Activated CD8-positive, alpha-beta memory T cell treated with anti-CD3 and anti-CD28 coated beads for 4 hours (primary cell): ENCODE results near the gene CCDC150.
"Not testable (repeated sequence)": the region's sequence is repeated elsewhere in the genome, so short reads cannot be mapped to it uniquely, and the experiment has no call there.

Experiments
- DNase-seq, 2 donors: peaks; one replicate each; pipeline ENCODE4 v3.0.0-alpha.2; 2020; ENCODE audit warnings: low read depth in 2 of 2

The CCDC150 gene

DNA sequence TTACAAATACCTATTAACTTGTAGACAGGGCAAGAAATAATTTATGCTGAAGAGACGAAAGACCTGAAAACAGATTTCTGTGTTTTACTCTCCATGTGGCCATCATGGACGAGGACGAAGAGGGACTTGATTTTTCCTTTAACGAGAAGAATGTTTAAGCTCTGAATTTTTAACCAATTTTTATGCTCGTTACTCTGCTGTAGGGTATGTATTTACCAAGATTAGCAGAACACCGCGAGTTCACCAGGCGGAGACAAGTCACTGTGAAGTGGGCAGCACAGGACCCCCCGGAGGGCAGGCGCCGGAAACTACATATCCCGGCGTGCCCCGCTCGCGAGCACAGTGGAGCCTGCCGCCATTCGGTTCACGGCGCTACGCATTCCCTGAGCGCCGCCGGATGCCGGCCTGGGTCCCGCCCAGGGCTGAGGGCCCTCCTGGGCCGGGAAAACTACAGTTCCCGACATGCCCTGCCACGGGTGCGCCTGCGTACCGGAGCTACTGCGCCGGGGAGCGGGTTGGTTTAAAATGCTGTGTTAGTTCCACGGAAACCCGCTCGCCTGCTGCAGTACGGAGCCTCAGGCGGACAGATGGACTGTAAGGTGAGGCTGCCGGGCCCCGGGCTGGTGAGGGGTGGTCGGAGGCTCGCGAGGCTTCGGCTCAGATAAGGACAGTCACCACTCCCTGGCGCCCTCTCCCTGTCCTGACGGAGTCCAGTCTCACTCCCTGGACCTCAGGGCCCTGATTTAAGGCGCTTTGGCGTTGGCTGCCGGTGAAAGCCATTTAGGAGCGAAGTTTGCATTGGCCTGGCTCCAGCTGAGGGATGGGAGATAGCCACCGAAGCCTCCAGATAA, at the start of gene CCDC150:
Gene CCDC150, plus strand, starts transcription at position 536 of the 851 bp plus-strand sequence. Its CDS starts 52 bp downstream, at position 588.
- peak; percentile 85 to 86 for DNase-seq

DNA sequence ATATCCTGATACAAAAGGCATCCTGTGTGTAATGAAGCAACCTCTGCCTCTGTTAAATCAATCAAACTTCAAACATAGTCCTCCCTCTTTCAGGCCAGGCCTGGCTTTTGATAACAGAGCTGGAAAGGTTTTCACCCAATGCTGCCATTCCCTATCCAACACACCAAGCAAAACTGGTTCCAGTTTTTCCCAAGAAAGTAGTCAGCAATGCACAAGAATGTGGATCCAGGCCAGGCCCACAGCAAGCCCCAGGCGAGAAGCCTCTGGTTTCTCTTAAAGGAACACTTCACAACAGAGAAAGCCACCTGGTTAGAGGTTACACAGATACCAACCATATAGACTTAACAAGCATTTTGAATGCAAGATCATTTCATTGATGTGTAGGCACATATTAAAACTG, 49.2 kb upstream of the CCDC150 start:
- no peak for DNase-seq

DNA sequence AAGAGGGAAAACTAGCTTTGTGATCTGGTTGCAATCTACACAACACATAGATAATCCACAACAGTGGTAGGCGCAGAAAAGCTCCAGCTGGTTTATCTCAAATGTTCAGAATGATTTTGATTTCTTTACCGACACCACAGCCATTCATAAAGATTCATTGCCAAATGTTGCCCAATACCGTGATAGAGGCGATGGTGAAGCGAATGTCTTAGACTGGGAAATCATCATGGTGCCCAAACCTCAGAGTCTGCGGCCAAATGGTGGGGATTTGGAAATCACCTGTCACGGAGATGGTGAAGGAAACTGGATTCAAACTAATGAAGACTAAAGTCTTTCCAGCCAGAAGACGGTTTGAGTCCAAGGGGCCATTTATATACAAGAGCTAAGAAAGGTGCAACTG, 48.5 kb upstream of the CCDC150 start:
- no peak for DNase-seq

DNA sequence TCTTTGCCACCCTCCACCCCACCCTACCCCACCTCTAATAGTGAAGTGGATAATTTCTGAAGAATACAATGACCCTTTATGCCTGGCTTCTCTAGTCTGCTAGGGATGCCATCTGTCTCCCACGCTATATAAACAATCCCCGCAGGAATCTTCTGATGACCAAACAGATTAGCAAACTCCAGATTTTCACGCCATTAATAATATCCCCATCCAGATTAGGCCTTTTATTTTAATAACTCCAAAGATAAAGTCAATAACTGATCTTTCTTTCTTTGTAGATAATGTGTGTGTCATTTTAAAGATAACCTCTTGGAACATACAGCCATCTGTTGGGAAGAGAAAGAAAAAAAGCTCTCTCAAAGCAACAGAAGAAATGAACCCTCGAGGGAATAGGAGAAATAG, 47.9 kb upstream of the CCDC150 start:
- no peak for DNase-seq

DNA sequence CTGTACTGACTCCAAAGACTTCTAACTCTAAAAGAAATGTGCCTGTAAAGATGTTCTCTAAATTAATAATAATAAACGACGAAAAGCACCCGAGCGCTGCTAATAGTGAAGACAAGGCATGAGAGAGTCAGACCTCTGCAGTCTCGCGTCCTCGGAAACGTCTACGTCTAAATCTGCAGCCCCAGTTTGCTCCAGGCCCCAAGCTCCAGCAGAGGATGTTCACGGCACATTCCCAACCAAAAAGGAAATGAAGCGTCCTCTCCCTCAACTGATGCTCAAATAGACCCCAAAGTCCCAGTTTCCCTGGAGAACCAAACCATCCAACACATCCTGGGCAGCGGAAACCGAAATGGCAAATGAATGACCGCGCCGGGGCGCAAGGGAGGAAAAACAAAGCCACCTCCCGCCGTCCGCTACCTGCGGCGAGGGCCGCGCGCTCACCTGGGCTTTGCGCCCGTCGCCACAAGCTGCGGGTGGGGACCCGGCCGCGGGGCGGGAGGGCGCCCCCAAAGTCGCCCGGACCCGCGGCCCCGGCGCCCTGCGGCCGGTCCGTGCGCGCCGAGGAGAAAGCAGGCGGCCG, 47.1 kb upstream of the CCDC150 start:
- DNase-seq = no peak

DNA sequence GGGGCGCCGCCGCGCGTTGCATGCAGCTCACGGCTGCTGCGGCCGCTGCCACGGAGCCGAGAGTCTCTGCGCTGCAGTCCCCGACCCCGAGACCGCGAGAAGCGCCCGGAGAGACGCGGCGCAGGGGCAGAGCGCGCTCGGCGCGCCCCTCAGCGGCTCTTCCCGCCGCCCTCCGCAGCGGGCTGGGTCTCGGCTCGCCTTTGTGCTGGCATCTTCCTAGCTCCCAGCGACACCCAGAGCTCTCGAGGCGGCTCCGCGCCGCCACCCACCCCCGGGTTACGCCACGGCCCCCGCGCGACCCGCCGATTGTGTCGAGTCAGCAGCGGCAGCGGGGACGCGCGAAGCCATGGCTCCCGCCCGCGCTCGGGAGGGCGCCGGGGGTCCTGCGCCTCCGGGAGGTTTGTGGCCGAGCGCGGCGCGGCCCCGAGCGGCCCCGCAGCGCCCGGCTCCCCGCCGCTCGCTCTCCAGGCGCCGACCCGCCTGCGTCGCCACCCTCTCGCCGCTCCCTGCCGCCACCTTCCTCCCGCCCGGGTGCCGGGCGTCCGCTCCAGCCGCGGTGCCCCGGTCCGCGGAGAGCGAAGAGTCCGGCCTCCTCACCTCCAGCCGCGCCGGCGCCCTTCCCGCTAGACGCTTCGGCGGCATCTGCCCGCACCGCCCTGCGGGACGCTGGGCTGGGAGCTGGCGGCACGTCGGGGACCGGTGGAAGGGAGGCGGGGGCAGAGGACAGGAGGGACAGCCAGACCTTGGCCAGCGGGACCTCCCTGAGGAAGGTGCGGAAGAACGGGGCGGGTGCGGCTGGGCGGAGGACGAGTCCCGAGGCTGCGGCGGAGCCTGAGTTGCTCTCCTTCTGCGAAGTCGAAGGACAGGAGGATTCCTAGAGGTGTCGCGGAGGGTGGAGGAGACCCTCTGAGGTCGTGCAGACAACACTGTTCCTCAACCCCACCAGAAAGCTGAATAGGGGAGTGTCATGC, 46.3 kb upstream of the CCDC150 start, which contains the start of gene HECW2:
Gene HECW2, minus strand, starts transcription at position 644 of the 971 bp plus-strand sequence.
- DNase-seq = no peak

DNA sequence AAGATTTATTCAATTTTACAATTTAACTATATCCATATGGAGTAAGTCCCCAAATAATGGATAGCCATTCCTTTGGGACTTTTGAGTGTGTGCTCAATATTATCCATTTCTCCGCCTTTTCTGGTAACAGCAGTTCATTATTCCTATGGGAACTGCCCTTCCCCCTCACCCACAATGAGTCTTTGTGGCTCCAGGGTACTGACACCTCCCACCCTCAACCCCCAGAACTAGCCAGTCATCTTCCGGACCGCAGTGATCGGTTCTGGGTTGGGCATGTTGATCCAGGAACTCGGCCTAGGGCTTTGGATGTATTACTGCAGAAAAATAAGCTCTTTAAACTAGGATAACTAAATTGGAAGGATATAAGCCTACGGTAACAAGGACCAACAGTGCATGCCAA, 45.4 kb upstream of the CCDC150 start:
- DNase-seq = no peak

DNA sequence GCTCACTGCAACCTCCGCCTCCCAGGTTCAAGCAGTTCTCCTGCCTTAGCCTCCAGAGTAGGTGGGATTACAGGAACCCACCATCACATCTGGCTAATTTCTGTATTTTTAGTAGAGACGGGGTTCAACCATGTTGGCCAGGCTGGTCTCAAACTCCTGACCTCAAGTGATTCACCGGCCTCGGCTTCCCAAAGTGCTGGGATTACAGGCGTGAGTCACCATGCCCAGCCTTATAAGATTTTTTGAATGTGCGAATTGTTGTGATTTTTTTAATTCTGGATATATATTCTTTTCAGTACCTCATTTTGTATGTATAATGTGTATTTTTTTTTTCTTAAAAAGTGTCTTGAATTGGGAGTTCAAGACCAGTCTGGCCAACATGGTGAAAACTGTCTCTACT, 42.0 kb upstream of the CCDC150 start:
- DNase-seq = no peak

DNA sequence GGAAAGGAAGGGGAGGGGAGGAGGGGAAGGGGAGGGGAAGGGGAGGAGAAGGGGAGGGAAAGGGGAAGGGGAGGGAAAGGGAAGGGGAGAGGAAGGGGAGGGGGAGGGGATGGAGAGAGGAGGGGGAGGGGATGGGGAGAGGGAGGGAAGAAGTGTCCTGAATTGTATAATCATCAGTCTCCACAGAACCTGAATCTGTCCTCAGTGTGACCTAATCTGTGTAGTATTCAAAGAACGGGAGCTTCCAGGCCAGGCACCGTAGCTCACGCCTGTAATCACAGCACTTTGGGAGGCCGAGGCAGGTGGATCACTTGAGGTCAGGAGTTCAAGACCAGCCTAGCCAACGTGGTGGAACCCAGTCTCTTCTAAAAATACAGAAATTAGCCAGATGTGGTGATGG, 41.1 kb upstream of the CCDC150 start:
- DNase-seq = no peak

DNA sequence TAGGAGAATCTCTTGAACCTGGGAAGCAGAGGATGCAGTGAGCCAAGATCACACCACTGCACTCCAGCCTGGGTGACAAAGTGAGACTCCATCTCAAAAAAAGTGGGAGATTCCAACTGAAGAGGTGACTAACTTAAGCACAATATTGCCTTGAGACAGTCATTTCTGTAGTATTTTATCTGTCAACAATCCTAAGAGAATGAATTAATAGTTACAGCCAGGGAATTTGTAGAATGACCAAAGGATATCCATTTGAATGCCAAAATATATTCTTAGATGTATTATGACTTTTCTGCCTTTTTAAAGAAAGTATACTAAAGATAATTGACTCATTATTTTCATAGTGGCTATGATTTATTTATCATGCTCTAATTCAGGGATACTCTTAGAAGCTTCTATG, 40.7 kb upstream of the CCDC150 start:
- DNase-seq = no peak

DNA sequence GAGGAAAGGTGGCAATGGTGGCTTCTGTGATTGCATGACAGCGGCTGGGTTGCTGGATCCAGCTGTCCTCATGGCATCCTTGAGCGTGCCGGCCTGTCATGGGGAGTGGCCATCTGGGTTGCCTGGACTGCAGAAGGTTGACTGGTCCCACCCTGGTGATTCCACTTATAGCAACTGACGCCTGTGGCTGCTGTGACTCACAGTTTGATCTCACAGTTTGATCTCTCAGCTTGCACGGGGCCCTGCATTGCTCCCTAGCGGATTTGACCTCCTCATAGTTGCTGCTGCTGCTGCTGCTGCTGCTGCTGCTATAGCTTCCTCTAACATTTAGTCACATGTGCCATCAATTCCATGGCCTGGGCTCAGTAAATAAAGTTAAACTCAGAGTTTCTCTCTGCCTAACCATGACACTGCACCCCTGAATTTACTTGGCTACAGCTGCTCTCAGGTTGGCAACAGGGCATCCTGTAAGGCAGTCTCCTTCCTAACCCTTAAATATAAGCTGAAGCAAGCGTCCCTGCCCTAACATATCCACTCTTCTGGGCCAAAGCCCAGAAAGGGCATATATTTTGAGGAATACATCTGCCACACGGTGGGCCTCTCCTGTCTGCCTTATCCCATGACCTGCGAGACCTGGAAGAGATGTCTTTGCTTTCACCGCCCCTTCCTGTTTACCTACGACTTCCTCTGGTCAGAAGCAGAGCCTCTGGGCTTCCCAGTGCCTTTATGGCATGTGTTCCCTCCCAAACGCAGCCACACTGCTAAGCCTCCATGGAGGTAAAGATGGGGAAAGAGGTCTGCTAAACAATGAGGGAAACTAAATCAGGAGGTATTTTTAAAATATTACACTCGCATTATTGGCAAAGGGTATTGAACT, 37.8 kb upstream of the CCDC150 start:
- DNase-seq = no peak

DNA sequence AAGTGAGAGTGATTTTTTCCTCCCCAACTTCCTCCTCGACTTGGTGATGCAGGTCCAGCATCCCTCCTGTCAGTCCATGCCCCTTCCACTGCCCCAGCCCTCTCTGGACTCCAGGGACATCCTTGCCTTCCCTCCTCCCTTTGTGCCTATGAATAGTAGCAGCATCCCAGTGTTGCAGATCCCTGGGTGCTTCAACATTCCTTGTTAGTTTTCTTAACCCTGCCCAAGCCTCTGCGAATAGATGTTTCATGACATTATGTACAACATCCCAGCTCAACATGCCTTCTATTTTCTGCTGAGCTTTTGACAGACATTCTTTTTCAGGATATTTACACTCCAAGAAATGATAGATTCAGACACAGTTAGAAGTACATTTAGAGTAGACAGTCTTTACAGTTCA, 35.3 kb upstream of the CCDC150 start:
- DNase-seq = no peak

DNA sequence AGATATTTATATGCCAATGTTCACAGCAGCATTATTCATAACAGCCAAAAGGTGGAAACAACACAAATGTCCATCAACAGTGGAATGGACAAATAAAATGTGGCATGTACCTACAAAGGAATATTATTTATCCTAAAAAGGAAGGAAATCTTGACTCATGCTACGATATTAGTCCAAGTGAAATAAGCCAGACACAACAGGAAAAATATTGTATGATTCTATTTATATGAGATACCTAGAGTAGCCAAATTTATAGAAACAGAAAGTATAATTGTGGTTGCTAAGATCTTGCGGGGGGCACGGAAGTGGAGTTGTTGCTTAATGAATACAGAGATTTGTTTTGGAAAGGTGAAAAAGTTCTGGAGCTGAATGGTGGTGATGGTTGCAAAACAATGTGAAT, 33.0 kb upstream of the CCDC150 start:
- no peak for DNase-seq

DNA sequence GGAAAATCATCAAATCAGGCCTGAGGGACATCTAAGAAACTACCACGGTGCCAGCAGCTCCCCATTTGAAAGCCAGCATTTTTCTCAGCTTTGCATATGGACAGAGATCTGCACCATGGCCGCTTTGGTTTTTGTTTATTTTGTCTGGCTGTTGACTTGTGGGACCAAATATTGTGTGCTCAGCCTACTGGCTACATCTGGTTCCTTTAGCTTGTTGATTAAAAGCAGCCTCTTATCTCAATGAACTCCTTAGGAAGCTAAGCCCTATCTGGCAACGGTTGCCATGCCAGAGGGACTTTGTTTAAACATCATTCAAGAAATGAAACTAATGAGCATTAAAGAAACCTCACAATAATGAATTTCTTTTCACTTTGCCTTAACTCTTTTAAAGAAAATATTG, 32.4 kb upstream of the CCDC150 start:
- DNase-seq = no peak

DNA sequence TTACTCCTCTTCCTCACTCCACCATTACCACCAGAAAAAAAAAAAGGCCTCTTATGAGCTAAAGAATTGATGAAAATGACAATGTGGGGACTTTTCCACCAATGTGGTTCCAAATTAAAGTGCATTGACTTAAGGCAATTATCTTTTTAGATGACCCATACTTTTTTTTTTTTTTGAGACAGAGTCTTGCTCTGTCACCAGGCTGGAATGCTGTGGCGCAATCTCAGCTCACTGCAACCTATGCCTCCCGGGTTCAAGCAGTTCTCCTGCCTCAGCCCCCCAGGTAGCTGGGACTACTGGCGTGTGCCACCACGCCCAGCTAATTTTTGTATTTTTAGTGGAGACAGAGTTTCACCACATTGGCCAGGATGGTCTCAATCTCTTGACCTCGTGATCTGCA, 31.6 kb upstream of the CCDC150 start:
- DNase-seq = not testable (repeated sequence)

DNA sequence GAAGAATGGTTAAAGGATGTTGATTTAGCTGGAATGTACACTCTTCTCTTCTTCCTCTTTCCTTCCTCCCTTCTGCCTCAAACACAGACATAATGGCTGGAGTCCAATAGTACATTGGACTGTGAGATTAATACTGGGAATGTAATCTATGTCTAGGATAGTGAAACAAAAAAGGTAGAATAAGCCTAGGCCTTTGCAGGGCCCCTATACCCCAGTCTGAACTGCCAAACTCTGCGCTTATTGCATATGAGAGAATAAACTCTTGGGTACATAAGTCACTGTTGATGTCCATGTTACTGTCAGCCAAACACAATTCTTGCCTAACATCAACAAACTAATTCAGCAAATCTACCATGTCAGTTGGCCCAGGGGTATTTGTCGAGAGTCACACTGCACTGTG, 29.7 kb upstream of the CCDC150 start:
- no peak for DNase-seq

DNA sequence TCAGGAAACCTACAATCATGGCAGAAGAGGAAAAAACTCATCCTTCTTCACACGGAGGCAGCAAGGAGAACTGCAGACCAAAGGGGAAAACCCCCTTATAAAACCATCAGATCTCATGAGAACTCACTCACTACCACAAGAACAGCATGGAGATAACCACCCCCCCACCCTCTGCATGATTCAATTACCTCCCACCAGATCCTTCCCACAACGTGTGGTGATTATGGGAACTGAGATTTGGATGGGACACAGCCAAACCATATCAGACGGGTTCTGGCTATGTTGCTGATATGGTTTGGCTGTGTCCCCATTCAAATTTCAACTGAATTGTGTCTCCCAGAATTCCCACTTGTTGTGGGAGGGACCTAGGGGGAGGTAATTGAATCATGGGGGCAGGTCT, 28.7 kb upstream of the CCDC150 start:
- no peak for DNase-seq

DNA sequence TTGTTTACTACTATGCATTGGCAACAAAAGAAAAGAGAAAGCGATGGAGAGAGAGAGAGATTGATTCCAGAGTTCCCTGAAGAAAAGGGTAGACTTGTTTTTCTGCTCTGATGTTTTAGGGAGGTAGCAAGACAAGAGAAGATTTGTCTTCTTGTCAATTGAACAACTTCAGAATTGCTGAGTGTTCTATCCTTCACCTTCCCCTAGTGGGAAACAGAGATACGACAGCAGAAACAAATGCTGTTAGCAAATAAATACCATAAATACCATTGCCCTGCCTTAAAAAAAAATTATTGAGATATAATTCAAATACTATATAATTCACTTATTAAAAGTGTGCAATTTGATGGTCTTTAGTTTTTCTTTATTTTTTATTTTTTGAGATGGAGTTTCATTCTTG, 26.2 kb upstream of the CCDC150 start:
- no peak for DNase-seq

DNA sequence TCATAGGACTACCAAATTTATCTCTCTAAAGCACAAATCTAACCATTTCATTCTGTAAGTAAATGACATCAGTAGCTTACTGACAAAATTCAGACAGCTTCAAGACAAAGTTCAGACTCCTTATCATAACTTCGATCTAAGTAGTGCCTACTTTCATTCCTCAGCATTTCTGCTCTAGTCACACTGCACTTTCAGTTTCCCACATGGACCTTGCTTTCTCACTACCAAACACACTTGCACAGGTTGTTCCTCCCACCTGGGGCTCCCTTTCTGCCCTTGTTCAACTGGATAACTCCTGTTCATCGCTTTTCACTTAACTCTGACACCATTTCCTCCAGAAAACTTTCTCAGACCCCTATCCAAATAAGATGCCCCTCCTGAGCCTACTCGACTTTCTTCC, 22.1 kb upstream of the CCDC150 start:
- no peak for DNase-seq

DNA sequence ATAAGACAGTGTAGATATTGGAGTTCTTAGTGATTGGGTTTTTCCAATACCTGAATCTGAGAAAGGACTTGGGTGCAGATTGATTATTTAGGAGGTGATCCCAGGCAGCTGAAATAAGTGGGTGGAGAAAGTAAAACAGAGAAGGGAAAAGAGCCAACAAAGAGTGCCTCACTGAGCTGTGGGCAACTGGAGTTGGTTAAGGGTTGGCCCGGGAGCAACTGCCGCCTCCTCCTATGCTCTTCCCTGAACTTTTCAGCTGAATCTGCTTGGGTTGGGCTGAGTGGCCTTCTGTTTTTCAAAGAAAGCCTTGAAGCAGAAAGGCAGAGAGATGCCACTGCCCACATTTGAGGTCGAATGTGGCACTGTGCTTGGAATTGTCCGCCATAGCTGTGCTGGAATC, 20.9 kb upstream of the CCDC150 start:
- no peak for DNase-seq

DNA sequence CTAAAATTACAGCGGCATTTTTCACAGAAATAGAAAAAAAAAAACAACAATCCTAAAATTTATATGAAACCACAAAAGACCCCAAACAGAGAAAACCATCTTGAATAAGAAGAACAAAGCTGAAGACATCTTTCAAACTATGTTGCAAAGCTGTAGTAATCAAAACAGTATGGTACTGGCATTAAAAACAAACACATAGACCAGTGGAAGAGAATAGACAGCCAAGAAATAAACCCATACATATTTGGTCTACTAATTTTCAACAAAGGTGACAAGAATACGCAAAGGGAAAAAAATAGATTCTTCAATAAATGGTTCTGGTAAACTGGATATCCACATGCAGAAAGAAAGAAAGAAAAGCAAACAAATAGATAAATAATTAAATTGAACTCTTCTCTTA, 9.0 kb upstream of the CCDC150 start:
- DNase-seq = no peak
